HUES48 (cell line): ENCODE measurements around the gene ING1.
"Not testable (repeated sequence)": the region's sequence is repeated elsewhere in the genome, so short reads cannot be mapped to it uniquely, and the experiment has no call there.

Experiments
- H3K27ac ChIP-seq: one replicate; pipeline ENCODE4 v1.7.0; 2013; ENCODE audit warnings: low read depth, low read length, inconsistent platforms
- H3K27me3 ChIP-seq: 2 replicates; pipeline ENCODE4 v1.6.1; 2013; ENCODE audit warnings: mild to moderate bottlenecking, low read length; ENCODE audit not compliant: control insufficient read depth, insufficient read depth
- H3K36me3 ChIP-seq: 2 replicates; pipeline ENCODE4 v1.6.1; 2013; ENCODE audit warnings: low read length; ENCODE audit not compliant: control insufficient read depth, insufficient read depth
- H3K4me1 ChIP-seq: 2 replicates; pipeline ENCODE4 v1.6.1; 2013; ENCODE audit warnings: mild to moderate bottlenecking, low read length; ENCODE audit not compliant: control insufficient read depth, insufficient read depth
- H3K4me3 ChIP-seq: 2 replicates; pipeline ENCODE4 v1.5.1; 2013; ENCODE audit warnings: mild to moderate bottlenecking, low read depth, low read length
- H3K9ac ChIP-seq: 2 replicates; pipeline ENCODE4 v1.6.1; 2013; ENCODE audit warnings: mild to moderate bottlenecking, low read depth, low read length, moderate library complexity
- H3K9me3 ChIP-seq: 2 replicates; pipeline ENCODE4 v1.6.1; 2013; ENCODE audit warnings: low read length; ENCODE audit not compliant: control insufficient read depth, insufficient read depth

ING1 gene

GRCh38 chr13:110713642-110713952 lies at the start of gene ING1:
Gene ING1, plus strand, starts transcription at chr13:110713700. Its CDS starts 450 bp downstream, at chr13:110714150.
- Histone ChIP-seq H3K4me3 (peak within 1 kb of the TSS; percentile 96), H3K9ac (peak within 1 kb of the TSS; percentile 97), H3K4me1 (peaks cover 21% of the 10 kb centered on the region), H3K9me3 (no peaks in the 10 kb centered on the region), H3K36me3 (no peaks in the 10 kb centered on the region), H3K27ac (peak within 1 kb of the TSS; percentile 100), H3K27me3 (no peaks in the 10 kb centered on the region)

- Histone ChIP-seq H3K4me1 (no peaks in the 10 kb centered on the region), H3K9me3 (peaks cover 14% of the 10 kb centered on the region), H3K27ac (no peak overlapping the region), H3K36me3 (peaks cover 71% of the 10 kb centered on the region), H3K9ac (no peak overlapping the region), H3K27me3 (no peaks in the 10 kb centered on the region), H3K4me3 (no peak overlapping the region)
These were observed 49.5 kb upstream of the ING1 start for GRCh38 chr13:110664041-110664440.

GRCh38 chr13:110664673-110665072 lies 48.8 kb upstream of the ING1 start:
- no peaks in the 10 kb centered on the region for H3K4me1 ChIP-seq
- H3K27me3 ChIP-seq, result no peaks in the 10 kb centered on the region
- H3K4me3 ChIP-seq, result no peak overlapping the region
- no peak overlapping the region for H3K27ac ChIP-seq
- H3K9me3 ChIP-seq, result peaks cover 17% of the 10 kb centered on the region
- H3K36me3 ChIP-seq, result peaks cover 72% of the 10 kb centered on the region
- no peak overlapping the region for H3K9ac ChIP-seq

GRCh38 chr13:110665491-110666254 lies 47.8 kb upstream of the ING1 start:
- H3K36me3 ChIP-seq, result peaks cover 70% of the 10 kb centered on the region
- no peaks in the 10 kb centered on the region for H3K4me1 ChIP-seq
- H3K9ac ChIP-seq, result no peak overlapping the region
- no peak overlapping the region for H3K4me3 ChIP-seq
- H3K9me3 ChIP-seq, result peaks cover 17% of the 10 kb centered on the region
- H3K27ac ChIP-seq, result no peak overlapping the region
- H3K27me3 ChIP-seq, result no peaks in the 10 kb centered on the region

GRCh38 chr13:110666255-110666533 lies 47.3 kb upstream of the ING1 start:
- Histone ChIP-seq H3K4me3 (no peak overlapping the region), H3K36me3 (peaks cover 70% of the 10 kb centered on the region), H3K27ac (no peak overlapping the region), H3K9me3 (peaks cover 14% of the 10 kb centered on the region), H3K9ac (no peak overlapping the region), H3K27me3 (no peaks in the 10 kb centered on the region), H3K4me1 (no peaks in the 10 kb centered on the region)

GRCh38 chr13:110669036-110669435 lies 44.5 kb upstream of the ING1 start:
- Histone ChIP-seq H3K4me1 (no peaks in the 10 kb centered on the region), H3K9me3 (peaks cover 13% of the 10 kb centered on the region), H3K36me3 (peaks cover 43% of the 10 kb centered on the region), H3K9ac (no peak overlapping the region), H3K4me3 (no peak overlapping the region), H3K27ac (no peak overlapping the region), H3K27me3 (no peaks in the 10 kb centered on the region)

GRCh38 chr13:110669814-110670213 lies 43.7 kb upstream of the ING1 start:
- not testable (repeated sequence) for H3K4me3 ChIP-seq, H3K27me3 ChIP-seq, H3K27ac ChIP-seq, H3K9ac ChIP-seq, H3K4me1 ChIP-seq
- H3K36me3 ChIP-seq, result peaks cover 40% of the 10 kb centered on the region
- H3K9me3 ChIP-seq, result peaks cover 13% of the 10 kb centered on the region

- Histone ChIP-seq H3K36me3 (peaks cover 36% of the 10 kb centered on the region), H3K27ac (no peak overlapping the region), H3K4me3 (no peak overlapping the region), H3K9me3 (no peaks in the 10 kb centered on the region), H3K9ac (no peak overlapping the region), H3K4me1 (no peaks in the 10 kb centered on the region), H3K27me3 (no peaks in the 10 kb centered on the region)
These were observed 36.6 kb upstream of the ING1 start for GRCh38 chr13:110676595-110677587.

- Histone ChIP-seq H3K4me1 (no peaks in the 10 kb centered on the region), H3K9me3 (no peaks in the 10 kb centered on the region), H3K27ac (no peak overlapping the region), H3K36me3 (peaks cover 47% of the 10 kb centered on the region), H3K9ac (no peak overlapping the region), H3K4me3 (no peak overlapping the region), H3K27me3 (no peaks in the 10 kb centered on the region)
These were observed 35.6 kb upstream of the ING1 start for GRCh38 chr13:110677731-110678545.

GRCh38 chr13:110680852-110681251 lies 32.6 kb upstream of the ING1 start:
- peaks cover 71% of the 10 kb centered on the region for H3K36me3 ChIP-seq
- H3K27ac ChIP-seq, result no peak overlapping the region

More at GRCh38 chr13:110680852-110681251, 32.6 kb upstream of the ING1 start:
- Histone ChIP-seq H3K4me1 (no peaks in the 10 kb centered on the region), H3K9ac (no peak overlapping the region), H3K4me3 (no peak overlapping the region), H3K27me3 (no peaks in the 10 kb centered on the region), H3K9me3 (no peaks in the 10 kb centered on the region)
